Measurements from ENCODE around the gene TTC9.

DNA sequence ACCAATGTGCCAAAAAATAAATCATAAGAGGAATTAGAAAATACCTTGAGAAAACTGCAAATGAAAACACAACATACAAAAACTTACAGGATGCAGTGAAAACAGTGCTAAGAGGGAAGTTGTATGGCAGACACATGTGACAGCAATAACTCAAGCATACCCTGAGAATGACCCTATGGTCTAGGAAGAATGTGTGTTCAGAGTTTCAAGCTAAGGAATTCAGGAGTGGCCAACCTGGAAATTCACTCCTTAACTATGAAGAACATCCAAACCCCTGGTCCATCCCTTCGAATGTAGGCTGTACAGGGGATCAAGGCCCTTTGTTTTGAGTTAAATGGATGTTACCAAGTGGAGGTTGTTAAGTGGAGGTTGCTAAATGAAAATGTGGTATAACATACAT, 16.7 kb upstream of the TTC9 start:
- TF ChIP-seq CTCF (conservative IDR thresholded peaks at IDR 0.05; ENCODE audit: low read depth, low read length) (no peak), EZH2 (IDR thresholded peaks at IDR 0.05; ENCODE audit: borderline replicate concordance, low read depth, low read length, poor library complexity, severe bottlenecking) (no peak)

Data from A673 (cell line).